Hepatocyte (in vitro differentiated cells): ENCODE data around the gene CLEC16A. TPM values are rescaled to one million over a fixed set of nuclear protein-coding genes. Genes with fewer than 3 reads are reported as not detected.

ENCODE experiments used
- DNase-seq: peaks from one replicate; pipeline ENCODE4 v3.0.0-alpha.2; 2016; ENCODE audit warnings: low spot score
- H2AFZ ChIP-seq: fragments of 200-600 bp; sonication (generic); 2 replicates; pipeline ENCODE4 v1.6.0; 2016; ENCODE audit warnings: antibody characterized with exemption, mild to moderate bottlenecking
- H3K27ac ChIP-seq: fragments of 200-600 bp; sonication (generic); 2 replicates; pipeline ENCODE4 v1.5.1; 2016; ENCODE audit warnings: mild to moderate bottlenecking
- H3K27me3 ChIP-seq: fragments of 200-600 bp; sonication (generic); 2 replicates; pipeline ENCODE4 v1.6.1; 2016
- H3K36me3 ChIP-seq: fragments of 200-600 bp; sonication (generic); replicated peaks from 2 replicates; pipeline ENCODE4 v1.5.1; 2016; ENCODE audit warnings: low read depth; ENCODE audit not compliant: insufficient read depth
- H3K4me1 ChIP-seq: fragments of 200-600 bp; sonication (generic); 2 replicates; pipeline ENCODE4 v1.5.1; 2016; ENCODE audit warnings: mild to moderate bottlenecking, moderate library complexity; ENCODE audit not compliant: insufficient read depth
- H3K4me2 ChIP-seq: fragments of 200-600 bp; sonication (generic); 2 replicates; pipeline ENCODE4 v1.6.0; 2016
- H3K4me3 ChIP-seq: fragments of 200-600 bp; sonication (generic); 2 replicates; pipeline ENCODE4 v1.5.1; 2016; ENCODE audit warnings: mild to moderate bottlenecking
- H3K79me2 ChIP-seq: fragments of 200-600 bp; sonication (generic); 2 replicates; pipeline ENCODE4 v1.6.0; 2017; ENCODE audit warnings: mild to moderate bottlenecking
- H3K9me2 ChIP-seq: fragments of 200-600 bp; sonication (generic); replicated peaks from 2 replicates; pipeline ENCODE4 v1.6.0; 2017; ENCODE audit warnings: mild to moderate bottlenecking; ENCODE audit not compliant: insufficient read depth
- H3K9me3 ChIP-seq: fragments of 200-600 bp; sonication (generic); 2 replicates; pipeline ENCODE4 v1.5.1; 2016; ENCODE audit warnings: low read depth, mild to moderate bottlenecking
- H4K20me1 ChIP-seq: fragments of 200-600 bp; sonication (generic); 2 replicates; pipeline ENCODE4 v1.6.0; 2016; ENCODE audit warnings: mild to moderate bottlenecking; ENCODE audit not compliant: insufficient read depth, poor library complexity, severe bottlenecking
- EZH2 ChIP-seq: fragments of 200-600 bp; sonication (generic); IDR thresholded peaks from 2 replicates; pipeline ENCODE4 v1.6.1; 2016; ENCODE audit warnings: antibody characterized with exemption, mild to moderate bottlenecking, borderline replicate concordance
- EZH2phosphoT487 ChIP-seq: fragments of 200-600 bp; sonication (generic); IDR thresholded peaks from one replicate; pipeline ENCODE4 v1.6.1; 2018; ENCODE audit warnings: antibody characterized with exemption, mild to moderate bottlenecking, low read depth, moderate library complexity; ENCODE audit not compliant: unreplicated experiment, severe bottlenecking
- WGBS: methylation state at CpG from one replicate; pipeline ENCODE4 v1.1.6; 2016; ENCODE audit warnings: low lambda C conversion rate; ENCODE audit errors: missing lambda C conversion rate; 5-methylcytosine and 5-hydroxymethylcytosine counted together
- polyA plus RNA-seq: library from polyadenylated mRNA; unstranded; fragments of >200 nt; fragmentation: Nextera tagmentation; extraction: Ambion mirVana; gene quantifications from 2 replicates; pipeline ENCODE4 v1.2.1, GENCODE V29; 2016
- total RNA-seq: library from RNA; depleted of rRNA; stranded (reverse); fragments of >200 nt; gene quantifications from 2 replicates; pipeline ENCODE4 v1.2.3, GENCODE V29; 2014
- TF ChIP-seq, protein P1 (sequence below): fragments of 200-600 bp; sonication (generic); IDR thresholded peaks from 2 replicates; pipeline ENCODE4 v1.5.1; 2016; ENCODE audit warnings: antibody characterized with exemption, mild to moderate bottlenecking; ENCODE audit not compliant: poor library complexity

CLEC16A gene
- total and polyA plus RNA-seq, 2 experiments from 2014 or later, result 22.3 to 22.6 TPM

DNA sequence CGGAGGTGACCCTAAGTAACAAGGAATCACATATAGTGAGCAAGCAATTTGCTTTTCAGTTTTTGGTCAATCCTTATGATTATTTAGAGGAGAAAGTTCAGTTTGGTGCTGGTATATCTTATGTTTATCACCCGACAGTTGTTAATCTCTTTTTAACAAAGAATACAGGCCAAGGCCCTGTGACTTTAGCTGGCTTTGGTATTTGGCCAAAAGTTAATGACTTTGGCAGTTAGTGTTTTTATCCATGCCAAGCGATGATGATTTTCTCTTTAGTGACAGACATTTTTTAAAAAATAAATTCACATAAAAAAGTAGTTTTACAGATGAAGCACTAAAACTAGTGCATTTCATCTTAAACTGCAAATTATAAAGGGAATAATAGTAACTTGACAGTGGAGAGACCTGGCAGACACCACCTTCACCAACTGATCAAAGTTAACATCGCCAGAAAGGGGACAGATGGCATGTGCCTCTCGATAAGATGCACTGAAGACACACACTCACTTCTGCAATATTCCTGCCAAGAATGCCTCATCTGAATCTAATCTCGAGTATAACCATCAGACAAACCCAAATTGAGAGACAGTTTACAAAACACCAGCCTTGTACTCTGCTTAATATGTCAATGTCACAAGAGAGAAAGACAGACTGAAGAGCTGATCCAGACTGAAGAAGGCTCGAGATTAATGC lies 9.0 kb upstream of the CLEC16A start:
- Histone ChIP-seq H3K4me2 (no peak overlapping the region), H3K4me1 (peaks cover 24% of the 10 kb centered on the region), H3K4me3 (no peak overlapping the region), H3K9me2 (no peaks in the 10 kb centered on the region), H2AFZ (no peak overlapping the region), H3K9me3 (no peaks in the 10 kb centered on the region), H3K79me2 (peaks cover 77% of the 10 kb centered on the region), H4K20me1 (peaks cover 68% of the 10 kb centered on the region), H3K36me3 (no peaks in the 10 kb centered on the region), H3K27ac (no peak overlapping the region), H3K27me3 (no peaks in the 10 kb centered on the region)
- TF ChIP-seq EZH2phosphoT487 (no peak), EZH2 (no peak)
- TF ChIP-seq, protein P1, sequence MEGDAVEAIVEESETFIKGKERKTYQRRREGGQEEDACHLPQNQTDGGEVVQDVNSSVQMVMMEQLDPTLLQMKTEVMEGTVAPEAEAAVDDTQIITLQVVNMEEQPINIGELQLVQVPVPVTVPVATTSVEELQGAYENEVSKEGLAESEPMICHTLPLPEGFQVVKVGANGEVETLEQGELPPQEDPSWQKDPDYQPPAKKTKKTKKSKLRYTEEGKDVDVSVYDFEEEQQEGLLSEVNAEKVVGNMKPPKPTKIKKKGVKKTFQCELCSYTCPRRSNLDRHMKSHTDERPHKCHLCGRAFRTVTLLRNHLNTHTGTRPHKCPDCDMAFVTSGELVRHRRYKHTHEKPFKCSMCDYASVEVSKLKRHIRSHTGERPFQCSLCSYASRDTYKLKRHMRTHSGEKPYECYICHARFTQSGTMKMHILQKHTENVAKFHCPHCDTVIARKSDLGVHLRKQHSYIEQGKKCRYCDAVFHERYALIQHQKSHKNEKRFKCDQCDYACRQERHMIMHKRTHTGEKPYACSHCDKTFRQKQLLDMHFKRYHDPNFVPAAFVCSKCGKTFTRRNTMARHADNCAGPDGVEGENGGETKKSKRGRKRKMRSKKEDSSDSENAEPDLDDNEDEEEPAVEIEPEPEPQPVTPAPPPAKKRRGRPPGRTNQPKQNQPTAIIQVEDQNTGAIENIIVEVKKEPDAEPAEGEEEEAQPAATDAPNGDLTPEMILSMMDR, result no peak
- WGBS, result 86% methylated on average over 7 of the region's 7 CpGs
- no peak for DNase-seq

DNA sequence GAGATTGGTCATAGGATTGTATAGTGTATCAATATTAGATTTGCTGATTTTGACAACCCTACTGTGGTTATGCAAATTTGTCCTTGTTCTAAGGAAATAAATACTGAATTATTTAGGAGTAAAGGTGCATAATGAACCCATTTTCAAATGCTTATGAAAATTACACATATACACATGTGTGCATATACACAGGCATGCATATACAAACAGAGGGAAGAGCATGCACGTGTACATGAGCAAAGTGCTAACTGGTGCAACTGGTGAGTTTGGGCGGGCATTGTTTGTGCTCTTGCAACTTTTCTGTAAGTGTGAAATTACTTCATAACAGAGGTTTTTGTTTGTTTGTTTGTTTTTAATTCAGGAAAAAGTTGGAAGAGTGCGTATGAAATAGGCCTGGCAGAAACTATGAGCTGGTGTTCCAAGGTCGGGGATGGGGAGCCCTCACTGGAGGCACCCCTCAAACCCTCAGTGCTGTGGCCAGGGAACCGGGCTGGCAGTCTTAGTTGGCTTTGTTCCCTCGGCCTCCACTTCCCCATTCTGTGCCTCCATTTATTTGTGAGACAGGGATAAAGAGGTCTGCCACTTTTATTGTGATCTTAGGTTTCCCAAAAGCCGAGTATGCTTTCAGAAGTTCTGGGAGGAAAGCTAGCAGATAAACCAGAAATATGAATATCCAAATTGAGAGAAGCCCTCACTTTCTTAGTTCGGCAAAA lies 7.9 kb upstream of the CLEC16A start:
- no peaks in the 10 kb centered on the region for H3K27me3 ChIP-seq
- DNase-seq, result no peak
- no peak overlapping the region for H2AFZ ChIP-seq
- peaks cover 28% of the 10 kb centered on the region for H3K4me1 ChIP-seq
- H3K79me2 ChIP-seq, result peaks cover 88% of the 10 kb centered on the region
- no peak for TF ChIP-seq EZH2
- TF ChIP-seq, protein P1, result no peak
- no peak for TF ChIP-seq EZH2phosphoT487
- peaks cover 77% of the 10 kb centered on the region for H4K20me1 ChIP-seq
- H3K9me3 ChIP-seq, result no peaks in the 10 kb centered on the region
- 90% methylated on average over 8 of the region's 8 CpGs for WGBS
- no peaks in the 10 kb centered on the region for H3K9me2 ChIP-seq
- H3K4me3 ChIP-seq, result no peak overlapping the region
- H3K36me3 ChIP-seq, result no peaks in the 10 kb centered on the region
- H3K27ac ChIP-seq, result no peak overlapping the region
- H3K4me2 ChIP-seq, result no peak overlapping the region

GRCh38 chr16:10937068-10937859 lies 7.1 kb upstream of the CLEC16A start:
- H2AFZ ChIP-seq, result no peak overlapping the region
- H4K20me1 ChIP-seq, result peaks cover 73% of the 10 kb centered on the region
- H3K4me1 ChIP-seq, result peaks cover 28% of the 10 kb centered on the region
- peaks cover 88% of the 10 kb centered on the region for H3K79me2 ChIP-seq
- no peaks in the 10 kb centered on the region for H3K9me2 ChIP-seq
- H3K4me3 ChIP-seq, result no peak overlapping the region
- H3K4me2 ChIP-seq, result peak overlapping the region; percentile 18
- no peaks in the 10 kb centered on the region for H3K27me3 ChIP-seq
- DNase-seq, result no peak
- no peaks in the 10 kb centered on the region for H3K36me3 ChIP-seq
- H3K9me3 ChIP-seq, result no peaks in the 10 kb centered on the region
- 92% methylated on average over 11 of the region's 11 CpGs for WGBS
- TF ChIP-seq EZH2 (no peak), EZH2phosphoT487 (no peak)
- TF ChIP-seq, protein P1, result no peak
- no peak overlapping the region for H3K27ac ChIP-seq
